LNCAP (cell line): ENCODE results near the gene ST7.

Experiments
- CTCF ChIP-seq: fragments of 450-650 bp; IDR thresholded peaks from 2 replicates; pipeline ENCODE4 v1.5.1; 2017; ENCODE audit warnings: mild to moderate bottlenecking

ST7 gene

GRCh38 chr7:117146059-117146458 lies 192.8 kb downstream of the ST7 start:
- TF ChIP-seq CTCF: no peak

- no peak for TF ChIP-seq CTCF
Measured at GRCh38 chr7:117146511-117146910, 193.2 kb downstream of the ST7 start.

GRCh38 chr7:117148971-117149370 lies 195.7 kb downstream of the ST7 start:
- no peak for TF ChIP-seq CTCF

- TF ChIP-seq CTCF: no peak
Measured at GRCh38 chr7:117149692-117150091, 196.4 kb downstream of the ST7 start.

GRCh38 chr7:117152213-117153007 lies 199.1 kb downstream of the ST7 start:
- TF ChIP-seq CTCF: no peak

- TF ChIP-seq CTCF: no peak
Measured at GRCh38 chr7:117153016-117153545, 199.8 kb downstream of the ST7 start.

- TF ChIP-seq CTCF: no peak
Measured at GRCh38 chr7:117154721-117155120, 201.4 kb downstream of the ST7 start.
